KG1 (cell line): ENCODE results near the gene FLT3.
A peak's percentile ranks its signal among the peaks of the same experiment; 100 is the strongest.
"Not testable (repeated sequence)": the region's sequence is repeated elsewhere in the genome, so short reads cannot be mapped to it uniquely, and the experiment has no call there.

Experiments
- DNase-seq: peaks from one replicate; lab custom pipeline; 2025; lab: John Stamatoyannopoulos, UW

The FLT3 gene

DNA sequence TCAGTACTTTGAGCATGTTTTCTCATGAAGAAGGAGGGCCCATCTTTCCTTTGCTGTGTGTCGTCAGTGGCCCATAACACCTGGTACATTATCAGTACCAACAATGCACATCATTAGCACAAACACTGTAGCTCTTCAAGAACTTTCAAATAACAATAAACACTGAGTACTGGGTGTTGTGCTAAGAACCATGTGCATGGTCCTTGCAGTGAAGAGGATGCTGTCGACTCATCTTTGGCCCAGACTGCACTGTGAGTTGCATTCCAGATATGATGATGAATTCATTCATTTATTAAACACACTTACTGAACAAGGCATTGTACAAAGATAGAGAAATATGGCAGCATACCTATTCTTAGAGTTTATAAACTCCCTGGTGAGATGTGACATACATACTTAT is 55.8 kb downstream of the FLT3 start:
- no peak for DNase-seq

DNA sequence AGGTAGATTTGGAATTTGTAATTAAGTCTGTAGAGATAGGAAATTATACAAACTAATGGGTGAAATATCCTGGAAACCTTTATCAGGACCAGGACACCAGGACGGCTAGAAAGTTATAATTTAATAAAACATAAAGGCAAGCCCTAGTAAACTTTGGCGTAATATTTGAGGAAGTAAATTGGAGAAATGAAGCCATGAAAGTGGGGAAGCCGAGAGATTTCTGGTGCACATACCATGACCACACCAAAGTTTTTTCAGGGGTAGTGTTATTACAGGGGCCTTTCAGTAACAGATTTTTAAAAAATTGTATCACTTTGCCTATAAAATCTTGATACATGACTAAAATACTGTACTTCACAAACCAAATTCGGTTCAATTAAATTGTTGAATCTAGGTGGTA is 57.2 kb downstream of the FLT3 start:
- DNase-seq: no peak

DNA sequence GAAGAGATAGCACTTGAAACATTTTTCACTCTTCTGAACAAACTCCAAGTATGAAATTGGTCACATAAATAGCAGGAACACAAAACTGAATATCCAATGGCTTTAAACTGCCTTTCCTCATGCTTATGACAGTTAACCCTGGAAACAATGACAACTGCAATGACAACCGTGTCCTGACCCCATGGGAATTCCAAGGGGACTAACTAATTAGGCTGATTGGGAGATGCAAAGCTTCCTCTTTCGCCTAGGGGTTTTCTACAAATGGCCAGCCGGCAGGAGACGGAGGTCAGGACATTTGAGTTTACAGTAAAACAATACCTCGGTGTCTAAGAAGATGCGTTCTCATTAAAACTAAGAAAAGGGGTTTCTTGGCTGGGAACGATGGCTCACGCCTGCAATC is 58.9 kb downstream of the FLT3 start:
- no peak for DNase-seq

DNA sequence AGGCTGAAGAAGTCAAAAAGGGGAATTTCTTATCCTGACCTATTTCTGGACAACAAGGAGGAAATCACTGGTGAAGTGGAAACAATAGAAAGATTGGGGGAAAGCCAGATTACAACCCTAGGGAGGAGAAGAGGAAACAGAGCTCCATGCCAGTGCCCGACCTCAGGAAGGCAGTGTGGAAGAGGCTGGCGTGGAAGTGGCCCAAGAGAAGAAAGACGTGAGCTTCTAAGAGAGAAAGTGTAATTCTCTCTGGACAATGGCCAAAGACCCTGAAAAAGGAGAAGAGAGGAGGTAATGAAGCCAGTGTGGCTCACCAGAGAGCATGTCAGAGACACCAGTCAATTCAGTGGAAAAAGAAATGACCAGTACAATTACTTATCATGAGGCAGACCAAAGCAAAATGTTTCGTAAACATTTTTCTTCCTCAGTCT is 59.3 kb downstream of the FLT3 start:
- no peak for DNase-seq

DNA sequence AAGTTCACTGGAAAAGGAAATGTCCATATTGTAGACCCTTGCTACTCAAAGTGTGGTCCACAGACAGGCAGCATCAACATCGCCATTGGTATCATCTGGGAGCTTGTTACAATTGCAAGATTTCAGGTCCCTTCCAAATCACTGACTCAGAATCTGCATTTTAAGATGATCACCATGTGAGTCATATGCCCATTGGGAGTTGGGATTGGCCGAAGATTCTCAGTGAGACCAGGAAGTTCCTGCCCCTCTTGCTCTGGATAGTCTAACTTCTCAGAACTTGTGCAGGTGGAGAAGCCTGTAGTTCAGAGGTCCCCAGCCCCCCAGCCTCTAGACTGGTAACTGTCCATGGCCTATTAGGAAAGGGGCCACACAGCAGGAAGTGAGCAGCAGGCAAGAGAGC is 63.0 kb downstream of the FLT3 start:
- DNase-seq: no peak

DNA sequence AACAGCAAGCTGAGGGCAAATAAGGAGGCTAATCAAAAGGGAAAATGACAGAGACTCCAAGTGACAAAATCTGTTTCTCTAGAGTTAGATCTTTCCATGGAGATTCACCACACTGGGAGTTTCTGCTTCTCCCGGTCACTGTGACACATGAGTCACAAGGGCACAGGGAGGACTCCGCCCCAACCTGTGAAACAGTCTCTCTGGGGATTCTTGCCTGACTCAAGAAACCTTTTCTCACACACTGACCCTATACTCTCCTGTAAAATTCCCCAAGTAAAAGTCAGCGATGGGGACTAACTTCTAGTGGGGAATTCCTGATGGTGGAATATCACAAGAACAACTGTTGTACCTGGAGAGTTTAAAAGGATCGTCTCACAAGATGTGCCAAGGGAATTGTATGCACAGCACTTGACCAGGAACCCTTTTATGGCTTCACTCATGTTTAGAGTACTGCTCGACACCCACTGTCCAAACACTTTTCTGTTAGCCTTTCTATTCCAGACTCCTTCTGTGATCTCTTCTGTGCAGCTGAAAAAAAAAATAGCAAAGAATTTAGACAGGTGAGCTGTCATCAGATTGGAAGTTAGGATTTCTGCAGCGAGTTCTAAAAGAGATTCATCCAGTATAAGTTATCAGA is 65.1 kb downstream of the FLT3 start:
- no peak for DNase-seq

DNA sequence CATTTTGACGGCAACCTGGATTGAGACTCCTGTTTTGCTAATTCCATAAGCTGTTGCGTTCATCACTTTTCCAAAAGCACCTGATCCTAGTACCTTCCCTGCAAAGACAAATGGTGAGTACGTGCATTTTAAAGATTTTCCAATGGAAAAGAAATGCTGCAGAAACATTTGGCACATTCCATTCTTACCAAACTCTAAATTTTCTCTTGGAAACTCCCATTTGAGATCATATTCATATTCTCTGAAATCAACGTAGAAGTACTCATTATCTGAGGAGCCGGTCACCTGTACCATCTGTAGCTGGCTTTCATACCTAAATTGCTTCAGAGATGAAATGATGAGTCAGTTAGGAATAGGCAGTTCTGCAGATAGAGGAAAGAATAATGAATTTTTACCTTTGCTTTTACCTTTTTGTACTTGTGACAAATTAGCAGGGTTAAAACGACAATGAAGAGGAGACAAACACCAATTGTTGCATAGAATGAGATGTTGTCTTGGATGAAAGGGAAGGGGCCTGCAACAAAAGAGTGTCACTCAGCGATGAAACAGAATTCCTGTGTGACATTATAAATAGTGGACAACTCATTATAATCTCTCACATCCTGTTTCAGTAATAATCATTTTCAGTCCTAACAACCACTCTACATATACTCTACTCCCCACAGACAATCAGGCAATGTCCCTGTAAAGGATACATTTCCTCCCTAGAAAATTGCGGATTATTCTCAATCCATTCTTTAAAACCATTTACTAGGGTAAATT is 66.3 kb downstream of the FLT3 start:
- DNase-seq: no peak

DNA sequence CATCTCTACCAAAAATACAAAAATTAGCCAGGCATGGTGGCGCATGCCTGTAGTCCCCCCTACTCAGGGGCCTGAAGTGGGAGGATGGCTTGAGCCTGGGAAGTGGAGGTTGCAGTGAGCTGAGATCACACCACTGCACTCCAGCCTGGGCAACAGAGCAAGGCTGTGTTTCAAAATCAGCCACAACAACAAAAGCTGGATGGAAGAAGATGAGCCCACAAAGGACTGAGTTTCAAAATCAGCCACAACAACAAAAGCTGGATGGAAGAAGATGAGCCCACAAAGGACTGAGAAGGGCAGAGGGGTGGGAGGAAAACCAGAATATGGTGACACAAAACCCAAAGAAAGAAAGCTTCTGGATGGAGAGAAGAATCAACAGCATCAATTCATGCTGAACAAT is 67.9 kb downstream of the FLT3 start:
- DNase-seq: not testable (repeated sequence)

DNA sequence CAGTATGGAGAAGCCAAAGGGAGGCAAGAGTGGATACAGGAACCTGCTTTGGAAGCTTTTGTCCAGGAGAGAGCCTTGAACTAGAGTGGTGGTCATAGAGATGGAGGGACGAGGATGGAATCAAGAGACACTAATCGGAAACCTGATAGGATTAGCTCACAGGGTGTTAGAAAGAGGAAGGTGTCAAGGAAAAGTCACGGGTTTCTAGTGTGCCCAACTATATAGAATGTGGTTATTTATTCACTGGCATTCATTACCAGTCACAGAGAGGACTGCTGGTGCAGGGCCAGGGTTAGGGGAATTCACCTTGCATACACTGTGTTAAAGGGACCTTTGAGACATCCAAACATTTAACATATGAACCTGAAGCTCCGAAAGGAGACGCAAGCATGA is 68.5 kb downstream of the FLT3 start:
- no peak for DNase-seq

DNA sequence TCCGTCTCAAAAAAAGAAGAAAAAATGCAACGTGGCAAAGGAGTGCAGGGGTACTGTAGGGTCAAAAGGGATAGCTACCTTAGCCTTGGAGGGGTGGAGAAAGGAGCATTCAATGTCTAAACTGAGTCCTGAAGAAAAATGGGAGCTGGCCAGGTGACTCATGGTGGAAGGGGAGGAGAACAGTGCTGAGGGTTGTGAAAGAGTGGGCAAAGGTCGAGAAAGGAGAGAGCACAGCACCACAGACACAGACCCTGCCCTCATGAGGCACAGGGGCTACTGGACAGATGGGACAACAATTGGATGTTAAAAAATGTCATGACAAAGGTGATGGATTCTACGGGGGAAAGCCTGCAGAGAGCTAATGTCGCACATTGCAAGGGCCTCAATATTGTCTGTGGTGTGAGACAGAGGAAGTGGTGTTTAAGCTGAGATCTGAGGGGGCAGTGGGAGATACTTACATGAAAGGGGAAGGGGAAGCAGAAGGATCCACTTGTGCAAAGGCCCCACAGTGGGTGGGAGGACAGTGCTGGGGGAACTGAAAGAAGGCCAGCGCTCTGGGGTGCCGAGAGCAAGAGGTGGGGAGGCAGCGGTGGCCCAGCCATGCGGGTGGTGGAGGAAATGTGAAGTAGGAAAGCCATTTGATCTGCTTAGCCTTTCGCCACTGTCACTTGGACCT is 69.0 kb downstream of the FLT3 start:
- peak; percentile 17 for DNase-seq

DNA sequence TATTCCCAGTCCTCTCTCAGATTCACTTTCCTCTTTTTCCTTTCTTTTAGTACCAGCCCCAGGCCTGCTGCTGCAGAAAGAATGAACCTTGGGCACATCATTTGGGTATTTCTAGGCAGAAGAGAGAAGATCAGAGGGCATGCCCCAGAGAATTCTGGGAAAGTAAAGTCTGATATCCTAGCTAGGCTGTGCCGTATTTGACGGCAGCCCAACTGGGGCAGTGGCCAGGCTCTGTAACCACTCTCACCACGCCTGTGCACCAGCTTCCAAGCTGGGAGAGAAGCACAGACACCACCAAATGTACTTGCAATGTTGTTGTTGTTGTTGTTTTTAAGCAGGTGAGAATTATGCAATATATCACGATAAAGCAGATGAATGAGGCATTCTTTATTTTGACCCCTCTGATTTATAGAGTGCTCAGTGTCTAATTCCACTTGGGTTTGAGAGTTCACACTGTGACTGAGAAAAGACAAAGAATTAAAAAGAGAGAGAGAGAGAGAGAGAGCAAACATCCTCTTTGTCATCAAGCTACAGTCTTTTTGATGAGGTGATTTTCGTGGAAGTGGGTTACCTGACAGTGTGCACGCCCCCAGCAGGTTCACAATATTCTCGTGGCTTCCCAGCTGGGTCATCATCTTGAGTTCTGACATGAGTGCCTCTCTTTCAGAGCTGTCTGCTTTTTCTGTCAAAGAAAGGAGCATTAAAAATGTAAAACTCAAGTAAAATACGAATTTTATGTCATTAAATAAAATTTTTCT is 72.6 kb downstream of the FLT3 start:
- DNase-seq: no peak

DNA sequence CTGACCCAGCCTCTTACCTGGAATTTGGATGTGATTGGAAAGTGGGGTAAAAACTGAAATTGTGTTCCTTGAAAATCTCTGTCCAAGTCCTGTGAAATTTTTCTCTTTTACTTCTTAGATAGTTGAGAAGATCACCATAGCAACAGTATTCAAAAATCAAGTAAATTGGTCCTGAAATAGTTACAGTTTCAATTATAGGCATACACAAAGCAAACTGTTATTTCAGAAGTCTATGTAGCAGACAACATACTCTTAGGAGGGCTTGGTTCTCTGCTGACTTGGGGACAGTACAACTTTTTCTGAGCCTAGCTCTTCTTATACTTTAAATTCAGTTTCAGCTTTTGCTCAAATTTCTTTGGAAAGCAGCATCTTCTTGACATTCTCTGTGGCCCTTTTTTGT is 73.3 kb downstream of the FLT3 start:
- no peak for DNase-seq

DNA sequence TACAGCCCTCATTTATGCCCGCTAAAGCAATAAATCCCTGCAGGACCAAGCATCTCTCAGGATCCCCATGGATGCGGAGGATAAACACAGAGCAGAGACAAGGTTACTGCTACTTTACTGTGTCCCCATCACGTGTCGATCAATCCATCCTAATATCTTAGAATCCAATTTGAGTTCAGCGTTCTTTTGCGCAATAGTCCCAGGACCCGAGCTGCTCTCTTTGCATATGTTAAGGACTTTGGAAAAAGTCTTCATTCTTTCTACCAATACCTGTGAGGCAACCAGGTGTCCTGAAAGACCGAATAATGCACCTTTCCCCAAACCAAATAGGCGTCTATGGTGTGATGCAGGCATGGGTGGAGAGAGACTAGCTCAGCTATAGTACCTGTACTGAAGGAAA is 73.9 kb downstream of the FLT3 start:
- DNase-seq: no peak

DNA sequence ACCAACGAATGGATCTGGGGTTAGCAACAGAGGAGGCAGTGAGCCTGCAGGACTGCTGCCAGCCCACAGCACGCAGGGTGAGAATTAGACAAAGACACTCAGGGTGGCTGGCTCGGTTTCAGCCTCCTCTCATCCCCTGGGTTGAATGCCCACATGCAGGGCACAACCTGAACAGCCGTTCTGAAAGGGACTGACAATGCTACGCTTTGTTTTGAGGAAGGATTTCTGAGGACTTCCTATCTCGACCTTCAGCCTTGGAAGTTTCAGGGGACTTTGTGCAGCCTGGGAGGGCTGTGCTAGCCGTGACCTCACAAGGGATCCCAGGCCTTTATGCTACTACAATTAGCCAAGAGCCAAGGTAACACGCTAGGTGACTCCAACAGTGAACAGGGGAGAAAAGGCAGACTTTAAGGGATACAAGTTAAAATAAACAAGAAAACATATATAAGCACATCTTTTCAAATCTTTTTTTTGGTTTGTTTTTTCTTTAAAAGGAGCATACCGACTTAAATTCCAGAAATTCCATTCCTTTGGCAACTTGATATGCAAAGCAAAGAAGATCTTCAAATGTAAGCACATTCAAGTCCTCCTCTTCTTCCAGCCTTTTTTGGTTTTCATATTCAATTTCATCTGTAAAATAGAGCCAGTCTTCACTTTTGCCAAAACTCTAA is 77.4 kb downstream of the FLT3 start:
- no peak for DNase-seq

DNA sequence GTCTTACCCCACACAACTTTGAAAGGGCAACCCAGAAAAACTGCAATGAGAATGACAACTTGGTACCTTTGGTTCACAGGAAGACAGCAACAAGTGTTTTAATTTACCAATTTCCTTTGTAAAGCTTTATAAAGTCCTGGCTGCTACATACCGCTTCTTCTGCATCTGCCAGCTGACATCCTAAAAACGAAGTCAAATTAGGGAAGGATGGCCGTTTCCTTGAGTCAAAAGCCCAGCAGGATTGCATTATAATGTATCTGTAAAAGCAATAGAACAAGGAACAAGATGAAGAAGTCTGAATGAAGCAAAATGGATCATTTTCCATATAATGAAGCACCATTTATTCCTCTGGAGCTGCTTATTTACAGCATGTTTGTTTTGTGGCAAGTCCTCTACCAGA is 86.1 kb downstream of the FLT3 start:
- no peak for DNase-seq

DNA sequence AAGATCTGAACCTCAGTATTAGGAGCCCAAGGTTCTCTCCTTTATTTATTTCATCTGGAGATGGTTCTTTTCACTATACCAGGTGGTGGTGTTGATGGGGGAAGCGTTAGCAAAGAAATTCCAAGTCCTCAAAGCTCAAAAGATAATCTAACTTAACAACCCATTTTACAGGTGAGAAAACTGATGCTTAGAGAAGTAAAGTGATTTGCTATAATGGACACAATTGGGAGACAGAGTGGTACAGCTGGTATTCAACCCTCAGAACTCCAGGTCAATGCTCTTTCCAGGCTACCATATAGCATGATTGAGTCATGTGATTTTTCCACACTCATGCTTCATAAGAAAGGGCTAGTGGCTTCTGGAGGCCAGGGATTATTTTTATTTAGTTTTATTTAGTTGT is 86.9 kb downstream of the FLT3 start:
- no peak for DNase-seq

DNA sequence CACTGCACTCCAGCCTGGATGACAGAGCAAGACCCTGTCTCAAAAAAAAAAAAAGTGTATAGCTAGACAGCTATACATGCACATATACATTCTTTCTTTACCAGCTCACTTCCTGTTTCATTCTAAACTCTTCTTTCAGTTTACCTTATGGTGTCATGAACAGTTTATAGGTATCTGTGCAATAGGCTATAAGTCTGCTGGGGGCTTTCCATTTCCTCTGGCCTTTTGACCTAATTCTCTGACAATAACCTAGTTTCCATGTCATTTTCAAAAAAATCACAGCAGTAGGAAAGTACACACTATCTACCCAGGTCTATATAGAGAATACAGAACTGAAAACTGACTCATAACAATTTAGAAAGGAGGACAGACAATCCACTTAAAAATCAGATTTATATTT is 87.5 kb downstream of the FLT3 start:
- no peak for DNase-seq

DNA sequence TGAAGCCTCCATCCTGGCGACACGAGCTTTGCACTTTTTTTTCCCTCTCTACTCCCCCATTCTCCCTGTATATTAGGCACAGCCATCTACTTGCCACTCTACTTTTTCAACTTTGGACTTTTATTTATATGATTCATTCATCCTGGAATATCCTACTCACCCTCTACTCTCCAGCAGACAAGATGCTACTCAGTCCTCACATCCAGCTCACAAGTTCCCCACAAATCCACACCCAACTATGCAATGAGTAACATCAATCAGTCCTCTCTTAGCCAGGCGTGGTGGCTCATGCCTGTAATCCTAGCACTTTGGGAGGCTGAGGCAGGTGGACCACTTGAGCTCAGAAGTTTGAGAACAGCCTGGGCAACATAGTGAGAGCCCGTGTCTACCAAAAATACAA is 88.0 kb downstream of the FLT3 start:
- no peak for DNase-seq

DNA sequence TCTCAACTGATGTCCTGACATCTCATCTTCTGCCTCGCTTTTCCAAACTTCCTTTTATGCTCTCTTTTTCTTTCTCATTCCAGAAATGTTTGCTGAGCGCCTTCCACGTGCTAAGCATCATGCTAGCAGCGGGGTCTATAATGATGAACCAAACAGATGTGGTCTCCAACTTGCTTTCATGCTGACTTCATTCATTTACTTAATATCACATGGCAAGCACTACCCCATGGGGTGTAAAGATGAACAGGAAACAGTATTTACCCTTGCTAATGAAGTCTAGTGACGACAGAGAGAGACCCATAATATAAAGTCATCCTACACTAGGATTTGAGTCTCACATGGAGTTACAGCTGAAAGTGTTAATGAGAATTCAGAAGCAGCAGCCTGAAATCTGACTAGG is 90.3 kb downstream of the FLT3 start:
- no peak for DNase-seq

DNA sequence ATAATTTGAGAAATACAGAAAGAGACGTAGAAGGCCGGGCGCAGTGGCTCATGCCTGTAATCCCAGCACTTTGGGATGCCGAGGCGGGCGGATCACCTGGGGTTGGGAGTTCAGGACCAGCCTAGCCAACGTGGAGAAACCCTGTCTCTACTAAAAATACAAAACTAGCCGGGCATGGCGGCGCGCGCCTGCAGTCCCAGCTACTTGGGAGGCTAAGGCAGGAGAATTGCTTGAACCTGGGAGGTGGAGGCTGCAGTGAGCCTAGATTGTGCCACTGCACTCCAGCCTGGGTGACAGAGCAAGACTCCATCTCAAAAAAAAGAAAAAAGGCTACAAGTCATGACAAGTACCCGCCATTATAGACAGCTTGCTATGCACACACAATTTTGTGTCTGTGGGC is 95.4 kb downstream of the FLT3 start:
- not testable (repeated sequence) for DNase-seq

DNA sequence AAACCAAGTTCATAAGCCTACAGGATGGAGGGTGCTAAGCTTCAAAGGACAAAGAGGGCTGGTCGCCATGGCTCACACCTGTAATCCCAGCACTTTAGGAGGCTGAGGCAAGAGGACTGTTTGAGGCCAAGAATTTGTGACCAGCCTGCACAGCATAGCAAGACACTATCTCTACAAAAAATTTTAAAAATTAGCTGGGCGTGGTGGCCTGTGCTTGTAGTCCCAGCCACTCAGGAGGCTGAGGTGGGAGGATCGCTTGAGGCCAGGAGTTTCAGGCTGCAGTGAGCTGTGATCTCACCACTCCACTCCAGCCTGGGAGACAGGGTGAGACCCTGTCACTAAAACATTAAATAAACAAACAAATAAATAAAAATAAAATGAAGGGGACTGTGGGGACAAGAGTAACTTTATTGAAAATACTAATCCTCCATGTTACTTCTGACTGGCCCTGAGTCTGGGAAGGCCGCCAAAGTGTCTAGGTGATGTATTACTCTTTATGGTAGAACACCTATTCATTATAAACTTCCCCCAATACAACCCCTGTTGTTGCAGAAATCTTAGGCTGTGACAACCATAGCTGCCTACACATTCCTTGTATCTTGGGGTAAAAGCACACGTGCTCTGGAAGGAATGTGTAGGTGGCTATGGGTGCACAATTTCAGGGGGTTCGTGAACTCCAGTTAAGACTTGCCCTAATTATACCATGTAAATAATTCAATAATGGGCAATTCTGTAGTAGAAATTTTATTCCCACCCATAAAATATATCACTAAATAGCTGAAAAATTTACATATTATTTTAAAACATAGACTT is 97.3 kb downstream of the FLT3 start:
- no peak for DNase-seq
